IPS-18c (cell line): Measurements from ENCODE around the gene PLEKHA5.

Experiments
- H3K4me3 ChIP-seq: 2 replicates; pipeline ENCODE4 v1.7.0; 2013; ENCODE audit warnings: low read depth, mild to moderate bottlenecking, low read length, moderate library complexity; ENCODE audit not compliant: insufficient read depth
- H3K9me3 ChIP-seq: one replicate; pipeline ENCODE4 v1.6.1; 2013; ENCODE audit warnings: mild to moderate bottlenecking, low read length, moderate library complexity; ENCODE audit not compliant: control insufficient read depth, insufficient read depth

Gene PLEKHA5

DNA sequence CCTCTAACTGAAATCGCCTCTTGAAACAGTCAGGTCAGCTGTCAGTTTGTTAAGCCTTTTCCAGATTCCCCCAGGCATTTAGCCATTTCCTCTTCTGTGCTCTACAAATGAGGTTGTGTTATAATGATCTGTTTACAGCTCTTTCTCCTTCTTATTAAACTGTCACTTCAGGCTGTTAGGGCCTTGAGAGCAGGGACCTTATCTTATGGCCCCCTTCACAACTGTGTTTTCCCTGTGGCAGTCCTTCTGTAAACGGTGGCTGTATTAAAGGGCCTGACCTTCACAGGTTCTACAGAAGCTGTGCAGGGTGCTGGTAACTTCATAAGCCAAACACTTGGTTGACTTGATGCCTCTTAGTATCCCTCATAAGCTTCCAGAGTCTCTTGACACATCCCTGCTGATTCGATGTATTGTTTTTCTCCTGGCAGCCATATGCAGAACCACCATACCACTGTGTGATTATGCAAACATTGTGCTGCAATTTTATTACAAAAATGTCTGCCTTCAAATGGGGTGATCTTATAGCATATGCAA, 104.7 kb downstream of the PLEKHA5 start:
- no peaks in the 10 kb centered on the region for H3K9me3 ChIP-seq

GRCh38 chr12:19234981-19235871, 105.7 kb downstream of the PLEKHA5 start:
- no peak overlapping the region for H3K4me3 ChIP-seq

More for the DNA sequence above, 104.7 kb downstream of the PLEKHA5 start:
- no peak overlapping the region for H3K4me3 ChIP-seq

DNA sequence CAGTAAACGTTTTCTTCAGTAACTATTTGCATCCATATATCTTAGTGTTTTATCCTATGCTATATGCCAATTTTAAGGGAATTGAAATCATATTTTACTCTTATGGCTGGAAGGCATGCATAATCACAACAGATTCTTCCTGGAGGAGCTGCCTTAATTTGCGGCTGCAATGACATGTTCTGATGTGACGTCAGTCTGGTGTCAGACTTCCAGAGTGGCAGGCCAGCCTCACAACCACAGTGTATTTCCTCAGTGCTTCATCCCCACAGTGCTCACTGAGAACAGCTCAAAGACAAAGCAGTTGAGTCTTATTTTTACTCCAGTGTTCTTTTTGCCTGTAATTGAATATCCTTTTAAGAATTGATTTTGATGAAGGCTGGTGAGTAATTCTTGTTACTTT, 107.1 kb downstream of the PLEKHA5 start:
- H3K4me3 ChIP-seq = no peak overlapping the region
- H3K9me3 ChIP-seq = no peaks in the 10 kb centered on the region

More at GRCh38 chr12:19234981-19235871, 105.7 kb downstream of the PLEKHA5 start:
- no peaks in the 10 kb centered on the region for H3K9me3 ChIP-seq

GRCh38 chr12:19238540-19238939, 109.0 kb downstream of the PLEKHA5 start:
- no peak overlapping the region for H3K4me3 ChIP-seq
- H3K9me3 ChIP-seq = no peaks in the 10 kb centered on the region

DNA sequence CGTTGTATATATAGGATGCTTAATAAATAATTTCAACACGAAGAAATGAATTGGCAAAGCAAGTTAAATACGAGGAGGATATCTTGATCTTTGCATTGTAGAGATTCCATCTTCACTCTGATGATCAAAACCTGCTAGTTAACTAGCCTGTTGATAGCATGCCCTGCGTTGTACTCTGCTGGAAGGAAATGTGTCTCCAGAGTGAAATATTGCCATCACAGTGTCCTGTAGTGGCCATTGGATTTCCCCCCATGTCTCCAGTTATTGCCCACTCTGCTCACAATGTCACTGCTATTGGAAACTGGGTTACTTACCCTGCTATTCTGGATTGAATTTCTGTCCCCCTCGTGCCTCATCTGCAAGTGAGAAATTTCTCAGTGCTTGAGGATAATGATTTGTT, 109.6 kb downstream of the PLEKHA5 start:
- Histone ChIP-seq H3K9me3 (no peaks in the 10 kb centered on the region), H3K4me3 (no peak overlapping the region)

DNA sequence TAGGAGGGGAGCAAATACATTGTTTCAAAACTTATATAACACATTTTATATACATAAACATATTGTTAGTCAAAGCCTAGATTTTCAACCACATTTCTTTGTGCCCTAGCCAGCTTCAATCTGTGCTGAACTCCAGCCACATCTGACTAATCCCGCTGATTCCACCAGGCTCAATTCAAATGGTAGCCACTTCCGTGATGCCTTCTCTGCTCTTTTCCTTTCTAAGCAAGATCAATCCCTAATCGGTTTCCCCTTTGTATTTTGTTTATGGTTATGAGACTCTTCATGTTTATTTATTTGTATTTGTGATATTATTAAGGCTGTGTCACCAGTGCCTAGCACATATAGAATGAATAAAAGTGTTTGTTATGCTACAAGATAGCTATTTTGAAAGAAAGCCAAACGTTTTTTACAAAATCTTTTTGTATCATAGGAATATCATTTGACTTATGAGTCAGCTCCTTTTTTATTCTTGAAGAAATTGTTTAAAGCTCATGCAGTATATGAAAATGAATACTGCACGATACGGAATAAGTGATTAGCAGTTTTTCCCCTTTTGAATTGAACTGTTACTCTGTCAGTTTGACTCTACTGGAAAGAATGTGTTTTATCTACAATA, 110.2 kb downstream of the PLEKHA5 start:
- Histone ChIP-seq H3K4me3 (no peak overlapping the region), H3K9me3 (no peaks in the 10 kb centered on the region)

GRCh38 chr12:19242581-19242980, 113.0 kb downstream of the PLEKHA5 start:
- H3K4me3 ChIP-seq = no peak overlapping the region
- H3K9me3 ChIP-seq = no peaks in the 10 kb centered on the region

- H3K9me3 ChIP-seq = no peaks in the 10 kb centered on the region
- no peak overlapping the region for H3K4me3 ChIP-seq
Measured at GRCh38 chr12:19243551-19243950, 114.0 kb downstream of the PLEKHA5 start.

- Histone ChIP-seq H3K9me3 (no peaks in the 10 kb centered on the region), H3K4me3 (no peak overlapping the region)
Measured at GRCh38 chr12:19244312-19244711, 114.8 kb downstream of the PLEKHA5 start.

- Histone ChIP-seq H3K9me3 (no peaks in the 10 kb centered on the region), H3K4me3 (no peak overlapping the region)
Measured at GRCh38 chr12:19245106-19245505, 115.6 kb downstream of the PLEKHA5 start.

DNA sequence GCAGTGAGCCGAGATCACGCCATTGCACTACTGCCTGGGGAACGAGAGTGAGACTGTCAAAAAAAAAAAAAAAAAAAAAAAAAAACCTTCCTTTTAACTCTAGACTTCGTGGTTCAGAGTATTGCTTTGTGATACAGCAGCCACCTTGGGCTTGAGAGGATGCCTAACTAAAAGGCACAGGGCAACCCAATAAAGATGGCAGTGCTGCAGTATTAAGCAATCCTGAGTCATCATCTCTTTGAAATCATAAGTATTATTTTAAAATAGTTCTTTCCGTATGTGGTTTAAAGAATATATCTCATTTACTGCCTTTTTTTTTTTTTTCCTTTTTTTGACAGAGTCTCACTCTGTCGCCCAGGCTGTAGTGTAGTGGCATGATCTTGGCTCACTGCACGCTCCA, 116.1 kb downstream of the PLEKHA5 start:
- Histone ChIP-seq H3K9me3 (no peaks in the 10 kb centered on the region), H3K4me3 (no peak overlapping the region)

- Histone ChIP-seq H3K9me3 (no peaks in the 10 kb centered on the region), H3K4me3 (no peak overlapping the region)
Measured at GRCh38 chr12:19246933-19247332, 117.4 kb downstream of the PLEKHA5 start.

DNA sequence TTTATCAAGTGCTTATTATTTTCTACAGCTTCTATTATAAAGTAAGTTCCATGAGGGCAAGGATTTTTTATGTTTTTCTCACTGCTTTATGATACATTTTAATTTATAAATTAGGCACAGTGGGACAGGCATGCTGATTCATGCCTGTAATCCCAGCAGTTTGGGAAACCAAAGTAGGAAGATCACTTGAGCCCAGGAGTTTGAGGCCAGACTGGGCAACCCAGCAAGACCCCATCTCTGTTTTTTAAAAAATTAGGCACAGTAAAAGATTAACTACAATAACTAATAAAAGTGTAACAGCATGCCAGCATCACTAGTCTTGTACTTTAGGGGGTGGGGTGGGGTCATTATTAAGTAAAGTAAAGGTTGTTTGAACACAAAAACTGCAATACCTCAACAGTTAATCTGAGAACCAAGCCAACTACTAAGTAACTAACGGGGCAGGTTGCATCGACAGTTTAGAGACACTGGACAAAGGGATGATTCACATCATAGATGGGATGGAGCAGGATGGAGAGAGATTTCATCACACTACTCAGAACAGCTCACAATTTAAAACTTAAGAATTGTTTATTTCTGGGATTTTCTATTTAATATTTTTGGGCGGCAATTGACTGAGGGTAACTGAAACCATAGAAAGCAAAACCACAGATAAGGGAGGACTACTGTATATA, 119.5 kb downstream of the PLEKHA5 start:
- Histone ChIP-seq H3K9me3 (no peaks in the 10 kb centered on the region), H3K4me3 (no peak overlapping the region)

DNA sequence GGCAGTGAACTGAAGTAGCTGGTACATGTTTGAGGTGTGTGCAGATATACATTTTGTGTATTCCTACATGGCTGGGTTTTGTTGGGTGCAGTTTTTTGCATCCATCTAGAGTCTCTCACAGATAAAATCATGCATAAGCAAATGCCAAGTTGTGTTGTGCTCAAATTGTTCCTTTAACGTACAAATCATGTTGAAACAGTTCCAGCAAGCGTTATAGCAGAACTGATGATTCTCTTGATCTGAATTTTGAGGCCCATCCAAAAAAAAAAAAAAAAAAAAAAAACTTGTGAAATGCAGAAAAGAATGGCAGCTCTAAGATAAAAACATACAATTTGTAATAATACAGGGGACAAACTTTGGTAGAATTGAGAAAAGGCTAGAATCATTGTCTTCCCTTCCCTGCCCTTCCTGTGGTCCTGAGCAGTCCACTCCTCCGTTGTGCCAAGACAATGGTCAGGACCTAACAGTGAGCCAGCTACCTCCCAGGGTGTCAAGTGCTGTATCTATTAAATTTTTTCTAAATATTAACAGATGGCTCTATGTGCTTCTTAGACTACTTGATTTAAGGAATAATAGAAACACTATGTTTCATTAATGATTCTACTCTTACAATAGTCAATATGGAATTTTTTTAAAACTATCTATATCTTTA, 122.1 kb downstream of the PLEKHA5 start:
- no peak overlapping the region for H3K4me3 ChIP-seq
- no peaks in the 10 kb centered on the region for H3K9me3 ChIP-seq

- H3K9me3 ChIP-seq = no peaks in the 10 kb centered on the region
- no peak overlapping the region for H3K4me3 ChIP-seq
Measured at GRCh38 chr12:19260135-19260534, 130.6 kb downstream of the PLEKHA5 start.

GRCh38 chr12:19261773-19262172, 132.2 kb downstream of the PLEKHA5 start:
- Histone ChIP-seq H3K4me3 (no peak overlapping the region), H3K9me3 (no peaks in the 10 kb centered on the region)

GRCh38 chr12:19263672-19264071, 134.1 kb downstream of the PLEKHA5 start:
- Histone ChIP-seq H3K9me3 (no peaks in the 10 kb centered on the region), H3K4me3 (no peak overlapping the region)
